Measurements from ENCODE around the gene KRTAP5-3.
A peak's percentile ranks its signal among the peaks of the same experiment; 100 is the strongest.
"Not testable (repeated sequence)": the region's sequence is repeated elsewhere in the genome, so short reads cannot be mapped to it uniquely, and the experiment has no call there.

The KRTAP5-3 gene

DNA sequence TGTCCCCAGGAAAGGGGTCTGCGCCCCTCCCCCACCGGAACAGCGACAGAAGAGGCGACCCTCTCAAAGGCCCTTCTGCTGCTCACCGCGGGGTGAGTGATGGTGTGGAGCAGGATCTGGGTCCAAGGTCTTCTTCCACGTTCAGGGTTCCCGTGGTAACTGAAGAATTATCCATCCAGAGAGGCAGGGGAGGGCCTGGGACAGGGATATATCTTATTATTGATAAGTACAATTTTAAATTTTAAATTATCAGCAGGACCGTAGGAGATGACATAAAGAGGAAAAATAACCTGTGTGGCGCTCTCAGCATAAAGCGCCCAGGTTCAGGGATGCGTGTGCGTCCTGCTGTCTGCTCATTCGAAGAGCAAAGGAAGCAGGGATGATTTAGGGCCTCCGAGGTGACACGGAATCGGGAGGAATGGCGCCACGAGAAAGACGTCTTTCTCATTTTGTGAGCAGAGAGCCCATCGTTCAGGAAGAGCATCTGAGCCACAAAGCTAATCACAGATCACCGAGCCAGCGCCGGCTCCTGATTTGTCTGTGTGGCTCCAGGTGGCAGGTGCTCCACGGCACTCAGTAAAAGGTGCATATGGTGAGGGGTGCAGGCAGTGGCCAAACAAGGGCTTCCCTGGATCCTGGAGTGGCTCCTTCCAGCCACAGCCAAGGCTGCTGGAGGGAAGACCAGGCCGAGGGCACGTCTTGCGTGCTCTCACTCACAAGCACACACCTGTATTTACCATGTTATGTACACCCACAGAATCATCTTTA lies 40.6 kb upstream of the KRTAP5-3 start:
- Mint-ChIP-seq H3K9me3 (no peaks in the 10 kb centered on the region), H3K36me3 (no peaks in the 10 kb centered on the region), H3K27ac (no peak overlapping the region), H3K4me3 (no peak overlapping the region), H3K4me1 (peaks cover 2% of the 10 kb centered on the region), H3K27me3 (peaks cover 3% of the 10 kb centered on the region)
- no peak for ATAC-seq (ENCODE audit: low read depth)
- no peak for DNase-seq (ENCODE audit: low spot score in 2 of 2)

DNA sequence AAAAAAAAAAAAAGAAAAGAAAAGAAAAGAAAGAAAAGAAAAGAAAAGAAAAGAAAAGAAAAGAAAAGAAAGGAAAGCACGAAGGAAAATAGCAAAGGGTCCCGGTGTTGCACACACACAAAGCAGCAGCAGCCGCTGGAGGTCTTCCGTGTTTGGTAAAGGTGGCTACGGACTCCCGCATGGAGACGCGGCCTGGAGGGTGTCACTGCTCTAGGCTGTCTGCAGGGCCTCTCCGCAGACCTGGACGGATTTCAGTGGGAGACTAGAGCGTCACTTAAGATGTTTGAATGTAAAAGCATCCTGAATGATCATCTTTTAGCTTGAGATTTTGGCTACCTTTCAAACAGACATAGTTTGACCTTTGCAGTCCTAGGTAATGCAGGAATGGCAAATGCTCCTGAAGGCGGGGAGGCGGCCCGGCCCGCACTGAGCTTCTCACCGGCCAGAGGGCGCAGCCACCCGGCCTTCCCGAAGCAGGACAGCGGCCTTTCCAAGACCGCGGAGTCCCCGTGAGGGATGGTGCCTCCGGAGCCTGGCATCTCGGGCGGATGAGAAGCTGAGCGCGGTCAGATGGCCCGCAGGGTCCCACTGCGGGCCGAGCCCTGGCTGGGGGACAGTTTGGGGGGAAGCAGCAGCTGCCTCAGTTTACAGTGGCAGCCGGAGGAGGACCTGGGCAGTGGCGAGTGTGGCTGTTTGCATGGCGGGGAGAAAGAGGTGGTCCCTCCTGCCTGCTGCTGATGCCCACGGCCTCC lies 39.8 kb upstream of the KRTAP5-3 start:
- no peaks in the 10 kb centered on the region for H3K36me3 Mint-ChIP-seq

DNA sequence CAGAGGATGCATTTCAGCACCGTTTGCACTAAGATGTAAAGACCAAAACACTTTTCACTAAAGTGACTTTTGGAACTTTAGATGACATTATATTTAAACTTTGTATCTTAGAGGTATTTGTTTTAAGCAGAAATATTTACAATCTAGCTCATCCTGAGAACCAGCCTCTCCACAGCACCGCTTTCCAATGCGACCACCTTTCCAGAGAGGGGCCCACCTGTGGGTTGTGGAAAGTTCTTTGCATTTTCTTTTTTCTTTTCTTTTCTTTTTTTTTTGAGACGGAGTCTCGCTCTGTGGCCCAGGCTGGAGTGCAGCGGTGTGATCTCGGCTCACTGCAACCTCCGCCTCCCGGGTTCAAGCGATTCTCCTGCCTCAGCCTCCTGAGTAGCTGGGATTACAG lies 38.3 kb upstream of the KRTAP5-3 start:
- not testable (repeated sequence) for H3K27me3 Mint-ChIP-seq; H3K4me3 Mint-ChIP-seq; H3K27ac Mint-ChIP-seq; DNase-seq (ENCODE audit: low spot score in 2 of 2); ATAC-seq (ENCODE audit: low read depth); H3K4me1 Mint-ChIP-seq; H3K36me3 Mint-ChIP-seq; H3K9me3 Mint-ChIP-seq

More for the DNA sequence above, 39.8 kb upstream of the KRTAP5-3 start:
- Mint-ChIP-seq H3K4me1 (peaks cover 2% of the 10 kb centered on the region), H3K27ac (no peak overlapping the region), H3K4me3 (no peak overlapping the region), H3K9me3 (no peaks in the 10 kb centered on the region), H3K27me3 (peaks cover 3% of the 10 kb centered on the region)
- DNase-seq (ENCODE audit: low spot score in 2 of 2) (no peak), ATAC-seq (ENCODE audit: low read depth) (no peak)

DNA sequence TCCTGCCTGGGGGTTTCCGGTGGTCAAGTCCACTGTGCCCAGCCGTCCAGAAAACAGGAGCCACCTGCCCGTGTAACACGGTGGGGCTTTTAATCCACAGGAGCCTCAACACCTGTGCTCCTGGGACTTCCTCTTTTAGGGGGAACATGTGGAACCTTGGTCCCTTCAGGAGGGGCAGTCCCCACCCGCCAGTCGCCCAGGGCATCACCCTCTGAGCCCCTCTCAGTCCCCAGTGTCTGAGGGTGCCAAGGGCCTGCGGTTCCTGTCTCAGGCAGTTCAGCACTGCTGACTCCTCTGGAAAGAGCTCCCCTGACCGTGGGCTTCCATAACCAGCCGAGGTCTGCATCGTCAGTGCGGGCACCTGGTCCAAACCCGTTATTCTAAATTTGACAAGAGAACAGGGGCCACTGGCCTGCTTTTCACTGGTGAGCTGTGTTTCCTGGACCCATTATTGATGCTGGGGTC lies 37.1 kb upstream of the KRTAP5-3 start:
- no peak for DNase-seq (ENCODE audit: low spot score in 2 of 2)
- H3K36me3 Mint-ChIP-seq: no peaks in the 10 kb centered on the region
- H3K27me3 Mint-ChIP-seq: peaks cover 5% of the 10 kb centered on the region
- no peak overlapping the region for H3K27ac Mint-ChIP-seq
- H3K4me3 Mint-ChIP-seq: no peak overlapping the region
- H3K4me1 Mint-ChIP-seq: peaks cover 2% of the 10 kb centered on the region
- H3K9me3 Mint-ChIP-seq: no peaks in the 10 kb centered on the region
- ATAC-seq (ENCODE audit: low read depth): no peak

DNA sequence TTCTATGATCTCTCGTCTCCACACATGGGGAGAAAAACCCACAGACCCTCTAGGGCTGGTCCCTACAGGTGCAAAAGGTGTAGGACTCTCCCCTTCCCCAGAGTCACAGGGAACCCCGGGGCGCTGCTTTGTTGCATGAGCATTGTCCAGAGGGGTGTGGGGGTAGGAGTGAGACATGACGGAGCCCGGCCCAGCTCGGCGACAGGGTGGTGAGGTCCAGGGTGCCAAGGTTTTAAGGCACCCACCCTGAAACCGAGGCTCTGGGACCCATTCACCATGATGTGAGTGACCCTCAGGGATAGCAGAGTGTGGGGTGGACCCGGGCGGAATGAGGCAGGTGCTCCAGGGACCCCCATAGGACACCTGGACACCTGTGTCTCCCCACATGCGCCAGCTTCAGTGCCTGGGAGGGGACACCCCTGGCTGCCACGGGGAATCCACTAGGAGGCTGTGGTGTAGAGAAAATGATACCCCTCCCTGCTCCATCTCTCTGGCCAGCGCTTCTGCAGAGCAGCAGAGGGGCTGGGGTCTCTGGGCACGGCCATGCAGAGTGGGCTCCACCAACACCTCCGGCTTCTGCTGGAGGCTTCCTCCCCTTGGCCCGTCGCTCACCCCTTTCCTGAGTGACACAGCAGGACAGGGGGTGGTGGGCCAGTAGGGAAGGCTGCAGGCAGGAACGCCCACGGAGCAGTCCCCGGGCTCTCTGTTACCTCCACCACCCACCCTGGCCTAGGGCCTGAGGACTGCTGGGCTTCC lies 36.5 kb upstream of the KRTAP5-3 start:
- H3K27me3 Mint-ChIP-seq: peaks cover 8% of the 10 kb centered on the region
- DNase-seq (ENCODE audit: low spot score in 2 of 2): no peak
- H3K4me1 Mint-ChIP-seq: peaks cover 2% of the 10 kb centered on the region
- H3K4me3 Mint-ChIP-seq: no peak overlapping the region
- no peak overlapping the region for H3K27ac Mint-ChIP-seq
- no peak for ATAC-seq (ENCODE audit: low read depth)
- no peaks in the 10 kb centered on the region for H3K9me3 Mint-ChIP-seq
- H3K36me3 Mint-ChIP-seq: no peaks in the 10 kb centered on the region

DNA sequence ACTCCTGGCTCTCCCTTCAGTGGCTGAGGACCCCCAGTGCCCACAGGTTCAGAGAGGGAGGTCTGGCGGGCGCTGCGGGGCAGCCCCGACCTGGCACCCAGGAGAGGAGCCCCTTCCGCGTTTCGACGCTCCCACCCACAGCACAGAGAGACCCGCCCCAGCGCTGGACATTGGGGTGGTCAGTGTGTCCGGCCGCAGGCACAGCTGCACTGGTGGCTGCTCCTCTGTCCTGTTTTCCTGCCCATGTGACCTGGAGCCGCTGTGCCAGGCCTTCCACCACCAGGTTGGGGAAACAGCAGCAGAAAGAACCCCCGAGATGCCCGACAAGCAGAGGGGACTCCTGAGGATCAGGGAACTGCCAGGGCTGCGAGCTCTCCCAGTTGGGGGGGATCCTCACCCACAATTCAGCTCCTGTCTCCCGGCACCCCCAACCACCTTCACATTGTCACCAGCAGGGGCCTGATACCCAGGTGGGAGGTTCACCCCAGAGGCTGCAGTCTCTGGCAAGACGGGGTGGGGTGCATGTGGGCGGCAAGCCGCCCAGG lies 35.0 kb upstream of the KRTAP5-3 start:
- H3K36me3 Mint-ChIP-seq: no peaks in the 10 kb centered on the region
- no peak overlapping the region for H3K4me3 Mint-ChIP-seq
- DNase-seq (ENCODE audit: low spot score in 2 of 2): no peak
- peaks cover 2% of the 10 kb centered on the region for H3K4me1 Mint-ChIP-seq
- H3K9me3 Mint-ChIP-seq: no peaks in the 10 kb centered on the region
- no peak overlapping the region for H3K27ac Mint-ChIP-seq
- no peak for ATAC-seq (ENCODE audit: low read depth)
- peaks cover 10% of the 10 kb centered on the region for H3K27me3 Mint-ChIP-seq

DNA sequence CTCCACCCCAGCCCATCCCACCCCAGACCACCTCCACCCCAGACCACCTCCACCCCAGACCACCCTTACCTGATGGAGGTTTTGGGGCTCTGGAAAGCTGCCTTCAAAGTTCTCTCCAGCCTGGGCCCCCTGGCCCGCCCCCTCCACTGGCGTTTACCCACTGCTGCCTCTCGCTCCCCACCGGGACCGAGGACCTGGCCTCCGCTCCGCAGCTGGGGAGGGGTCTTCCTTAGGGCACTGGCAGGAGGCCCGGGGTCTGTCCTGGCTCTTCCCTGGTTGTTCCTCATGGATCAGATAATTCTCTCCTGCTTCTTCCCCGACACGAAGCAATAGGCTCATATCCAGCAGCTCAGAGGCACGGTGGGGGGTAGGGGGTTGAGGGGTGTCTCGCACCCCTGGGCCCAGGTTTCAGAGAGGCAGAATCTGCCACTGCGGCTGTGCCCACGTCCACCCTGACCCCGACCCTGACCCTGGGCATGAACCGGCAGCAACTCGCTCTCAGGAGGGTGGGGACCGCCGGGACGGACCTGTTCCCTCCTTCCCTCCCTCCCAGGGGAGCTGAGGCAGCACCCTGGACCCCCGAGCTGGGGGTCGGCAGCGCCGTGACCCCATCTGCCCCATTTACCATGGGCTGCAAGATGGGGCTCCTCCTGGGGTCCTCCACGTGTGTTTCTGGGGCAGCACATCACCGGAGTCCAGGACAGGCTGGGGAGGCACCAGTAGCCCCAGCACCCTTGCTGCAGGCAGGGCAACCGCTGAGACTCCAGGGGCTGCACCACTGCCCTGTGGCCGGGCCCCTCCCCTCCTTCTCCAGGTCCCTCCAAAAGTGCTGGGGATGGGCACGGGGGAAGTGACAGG lies 34.3 kb upstream of the KRTAP5-3 start:
- DNase-seq (ENCODE audit: low spot score in 2 of 2) (no peak), ATAC-seq (ENCODE audit: low read depth) (no peak)
- Mint-ChIP-seq H3K9me3 (no peaks in the 10 kb centered on the region), H3K36me3 (no peaks in the 10 kb centered on the region), H3K27ac (no peak overlapping the region), H3K4me3 (no peak overlapping the region), H3K4me1 (peaks cover 2% of the 10 kb centered on the region), H3K27me3 (peaks cover 10% of the 10 kb centered on the region)

DNA sequence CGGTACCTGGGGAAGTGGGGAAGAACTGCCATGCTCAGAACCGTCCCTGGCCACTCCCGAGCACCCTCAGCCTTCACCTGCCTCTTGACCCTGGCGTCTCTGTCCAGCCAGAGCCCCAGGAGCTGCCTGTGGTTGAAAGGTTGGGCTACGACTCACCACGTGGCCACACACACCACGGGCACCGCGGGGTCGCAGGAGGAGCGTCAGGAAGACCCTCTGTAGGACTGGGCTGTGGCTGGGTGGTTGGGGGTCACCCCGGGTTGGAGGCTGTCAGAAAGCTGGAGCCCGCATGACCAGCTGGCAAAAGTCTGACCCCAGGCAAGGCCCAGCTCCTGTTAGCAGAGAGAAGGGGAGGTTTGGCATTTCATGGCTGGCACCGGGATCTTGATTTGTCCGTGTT lies 32.8 kb upstream of the KRTAP5-3 start:
- no peak overlapping the region for H3K4me3 Mint-ChIP-seq
- H3K27me3 Mint-ChIP-seq: peaks cover 14% of the 10 kb centered on the region
- H3K9me3 Mint-ChIP-seq: no peaks in the 10 kb centered on the region
- ATAC-seq (ENCODE audit: low read depth): no peak
- no peaks in the 10 kb centered on the region for H3K36me3 Mint-ChIP-seq
- no peak for DNase-seq (ENCODE audit: low spot score in 2 of 2)
- peaks cover 2% of the 10 kb centered on the region for H3K4me1 Mint-ChIP-seq
- no peak overlapping the region for H3K27ac Mint-ChIP-seq

DNA sequence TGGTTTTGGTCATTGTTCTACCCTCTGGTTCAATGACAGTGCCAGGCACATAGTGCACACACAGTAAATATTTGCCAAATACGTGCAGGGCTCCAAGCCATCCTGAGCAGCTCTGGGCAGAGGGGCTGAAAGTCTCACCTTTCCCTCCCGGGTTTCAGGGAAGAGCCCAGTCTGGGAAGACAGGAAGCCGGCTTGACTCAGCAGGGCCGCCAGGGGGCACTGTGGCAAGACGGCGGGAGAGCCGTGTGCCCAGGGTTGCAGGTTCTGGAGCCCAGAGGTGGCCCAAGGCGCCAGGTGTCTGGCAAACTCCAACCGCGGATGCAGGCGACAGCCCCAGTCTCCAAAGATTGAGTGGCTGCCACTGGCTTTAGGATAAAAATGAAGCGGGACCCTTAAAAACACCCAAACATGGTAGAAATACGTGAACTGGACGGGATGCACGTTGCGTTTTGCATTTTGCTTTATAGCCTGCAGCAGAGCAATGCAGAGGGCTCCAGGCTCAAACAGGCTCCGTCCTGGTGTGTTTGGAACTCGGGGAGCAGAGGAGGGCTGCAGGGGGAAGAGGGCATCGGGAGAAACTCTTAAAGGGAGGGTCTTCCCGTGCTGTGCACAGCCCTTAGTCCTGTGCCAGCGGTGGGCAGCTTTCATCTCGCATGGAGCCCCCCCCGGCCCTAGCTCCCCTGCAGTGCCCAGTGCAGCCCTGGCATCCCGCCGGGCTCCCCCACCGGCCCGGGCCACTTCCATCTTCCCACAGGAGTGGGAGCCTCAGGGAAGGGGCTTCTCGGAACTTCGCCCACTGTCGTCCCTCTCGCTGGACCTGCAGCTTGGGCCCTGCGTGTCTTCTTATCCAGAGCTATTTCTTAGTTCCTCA lies 32.0 kb upstream of the KRTAP5-3 start:
- Mint-ChIP-seq H3K36me3 (no peaks in the 10 kb centered on the region), H3K9me3 (no peaks in the 10 kb centered on the region), H3K27me3 (peaks cover 14% of the 10 kb centered on the region), H3K4me1 (peaks cover 2% of the 10 kb centered on the region), H3K27ac (no peak overlapping the region), H3K4me3 (no peak overlapping the region)
- ATAC-seq (ENCODE audit: low read depth): peak; percentile 41
- DNase-seq (ENCODE audit: low spot score in 2 of 2): peak; percentile 24 to 45

DNA sequence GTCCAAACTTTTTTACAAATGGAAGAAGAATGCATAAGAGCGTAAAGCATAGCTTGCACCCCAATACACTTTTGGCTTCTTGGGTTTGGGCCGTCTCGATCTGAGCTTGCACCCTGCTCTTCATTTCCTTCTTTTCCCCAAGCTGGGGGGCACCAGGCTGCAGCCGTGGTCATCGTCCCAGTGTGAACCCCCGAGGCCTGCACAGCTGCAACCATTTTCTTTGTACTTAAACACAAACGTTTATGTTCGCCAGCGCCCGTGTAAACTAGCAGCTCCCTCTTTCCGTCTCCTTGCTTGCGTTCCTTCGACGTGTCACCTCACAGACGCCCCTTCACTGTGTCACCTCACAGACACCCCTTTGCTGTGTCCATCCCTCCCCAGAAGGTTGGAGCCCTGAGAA lies 31.4 kb upstream of the KRTAP5-3 start:
- Mint-ChIP-seq H3K4me3 (no peak overlapping the region), H3K27me3 (peaks cover 16% of the 10 kb centered on the region)
- no peak for DNase-seq (ENCODE audit: low spot score in 2 of 2)

DNA sequence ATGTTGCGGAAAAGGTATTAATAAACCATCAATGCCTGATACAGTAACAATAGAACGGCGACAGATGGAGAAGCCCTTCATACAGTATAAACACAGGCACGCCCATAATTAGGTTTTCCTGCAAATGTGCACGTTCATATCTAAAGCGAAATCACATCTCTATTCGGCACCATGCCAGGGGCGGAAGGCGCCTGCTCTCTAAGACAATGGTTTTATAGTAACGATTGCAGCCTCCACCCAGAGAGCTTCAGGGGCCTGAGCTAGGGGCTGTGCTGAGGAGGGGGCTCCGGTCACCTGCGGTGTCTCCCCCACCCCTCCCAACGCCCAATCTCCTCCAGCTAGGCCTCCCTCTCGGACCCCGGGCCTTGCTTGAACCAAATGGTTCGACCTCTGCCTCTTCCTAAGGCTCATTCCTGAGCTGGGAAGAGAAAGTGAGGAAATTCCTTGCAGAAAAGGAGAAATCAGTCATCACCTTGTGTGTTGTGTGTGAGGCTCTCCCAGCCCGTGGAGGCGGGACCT lies 30.9 kb upstream of the KRTAP5-3 start:
- H3K27ac Mint-ChIP-seq: no peak overlapping the region

More for the DNA sequence above, 31.4 kb upstream of the KRTAP5-3 start:
- Mint-ChIP-seq H3K4me1 (no peaks in the 10 kb centered on the region), H3K27ac (no peak overlapping the region), H3K36me3 (no peaks in the 10 kb centered on the region), H3K9me3 (no peaks in the 10 kb centered on the region)
- no peak for ATAC-seq (ENCODE audit: low read depth)

DNA sequence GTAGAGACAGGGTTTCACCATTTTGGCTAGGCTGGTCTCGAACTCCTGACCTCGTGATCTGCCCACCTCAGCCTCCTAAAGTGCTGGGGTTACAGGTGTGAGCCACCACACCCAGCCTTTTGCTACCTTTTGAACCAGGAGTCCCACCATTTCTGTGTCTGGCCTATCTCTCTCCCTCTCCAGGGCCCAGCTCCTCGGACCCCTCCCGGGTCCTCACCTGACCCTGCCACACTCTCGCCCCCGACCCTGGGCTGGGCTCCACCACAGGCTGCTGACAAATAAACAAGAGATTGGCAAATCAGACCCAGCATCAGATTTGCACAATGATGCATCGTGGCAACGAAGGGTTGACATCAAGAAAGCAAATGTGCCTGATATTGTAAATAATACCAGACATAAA lies 30.1 kb upstream of the KRTAP5-3 start:
- no peaks in the 10 kb centered on the region for H3K36me3 Mint-ChIP-seq
- peaks cover 15% of the 10 kb centered on the region for H3K27me3 Mint-ChIP-seq
- DNase-seq (ENCODE audit: low spot score in 2 of 2) (no peak), ATAC-seq (ENCODE audit: low read depth) (no peak)
- no peak overlapping the region for H3K27ac Mint-ChIP-seq
- H3K9me3 Mint-ChIP-seq: no peaks in the 10 kb centered on the region
- H3K4me3 Mint-ChIP-seq: no peak overlapping the region
- no peaks in the 10 kb centered on the region for H3K4me1 Mint-ChIP-seq

More for the DNA sequence above, 30.9 kb upstream of the KRTAP5-3 start:
- H3K4me3 Mint-ChIP-seq: no peak overlapping the region
- H3K9me3 Mint-ChIP-seq: no peaks in the 10 kb centered on the region
- no peak for ATAC-seq (ENCODE audit: low read depth)
- no peaks in the 10 kb centered on the region for H3K36me3 Mint-ChIP-seq
- no peak for DNase-seq (ENCODE audit: low spot score in 2 of 2)
- peaks cover 15% of the 10 kb centered on the region for H3K27me3 Mint-ChIP-seq
- H3K4me1 Mint-ChIP-seq: no peaks in the 10 kb centered on the region
